OCI-LY3 (cell line): ENCODE measurements around the gene MAP3K2.
"Not testable (repeated sequence)": the region's sequence is repeated elsewhere in the genome, so short reads cannot be mapped to it uniquely, and the experiment has no call there.

Source experiments
- H2AFZ ChIP-seq: fragments of 200-600, 300-600 bp; shearing (Covaris generic); 2 replicates; pipeline ENCODE4 v1.6.0; 2014; ENCODE audit warnings: antibody characterized with exemption, low read depth, low read length
- H3K27ac ChIP-seq: fragments of 200-600, 300-600 bp; sonication (generic); 2 replicates; pipeline ENCODE4 v1.5.1; 2014; ENCODE audit warnings: mild to moderate bottlenecking, low read length, moderate library complexity, mixed read lengths
- H3K27me3 ChIP-seq: fragments of 200-600, 300-600 bp; sonication (generic); 2 replicates; pipeline ENCODE4 v1.6.1; 2014; ENCODE audit warnings: low read depth, low read length, mixed read lengths
- H3K36me3 ChIP-seq: fragments of 200-600, 300-600 bp; sonication (generic); replicated peaks from 2 replicates; pipeline ENCODE3; 2014; ENCODE audit warnings: low read depth, low read length, mixed read lengths
- H3K4me1 ChIP-seq: fragments of 300-600, 200-600 bp; sonication (generic); 2 replicates; pipeline ENCODE4 v1.6.1; 2014; ENCODE audit warnings: low read length, mixed read lengths
- H3K4me2 ChIP-seq: fragments of 200-600, 300-600 bp; sonication (generic); 2 replicates; pipeline ENCODE4 v1.6.1; 2014; ENCODE audit warnings: low read length, mixed read lengths
- H3K4me3 ChIP-seq: fragments of 300-600, 200-600 bp; sonication (generic); 2 replicates; pipeline ENCODE4 v1.5.1; 2014; ENCODE audit warnings: antibody characterized with exemption, mild to moderate bottlenecking, low read length, moderate library complexity
- H3K79me2 ChIP-seq: fragments of 300-600, 200-600 bp; shearing (Covaris generic); 2 replicates; pipeline ENCODE4 v1.6.1; 2014; ENCODE audit warnings: mild to moderate bottlenecking, low read length, mixed read lengths
- H3K9ac ChIP-seq: fragments of 300-600, 200-600 bp; shearing (Covaris generic); 2 replicates; pipeline ENCODE4 v1.6.0; 2014; ENCODE audit warnings: mild to moderate bottlenecking, low read length, moderate library complexity
- H3K9me3 ChIP-seq: fragments of 200-600, 300-600 bp; shearing (Covaris generic); 2 replicates; pipeline ENCODE4 v1.6.1; 2014; ENCODE audit warnings: low read length, mixed read lengths; ENCODE audit not compliant: insufficient read depth
- H4K20me1 ChIP-seq: fragments of 200-600, 300-600 bp; sonication (generic); 2 replicates; pipeline ENCODE4 v1.6.1; 2016; ENCODE audit warnings: low read length, mixed read lengths; ENCODE audit not compliant: insufficient read depth
- EZH2phosphoT487 ChIP-seq: fragments of 200-600 bp; shearing (Covaris generic); IDR thresholded peaks from 2 replicates; pipeline ENCODE4 v1.6.1; 2018; ENCODE audit warnings: antibody characterized with exemption, mixed run types, low read depth
- TF ChIP-seq, protein P1 (sequence below): fragments of 200-600, 300-600 bp; sonication (generic); IDR thresholded peaks from 2 replicates; pipeline ENCODE4 v1.5.1; 2014; ENCODE audit warnings: antibody characterized with exemption, low read length, low read depth

MAP3K2 gene

DNA sequence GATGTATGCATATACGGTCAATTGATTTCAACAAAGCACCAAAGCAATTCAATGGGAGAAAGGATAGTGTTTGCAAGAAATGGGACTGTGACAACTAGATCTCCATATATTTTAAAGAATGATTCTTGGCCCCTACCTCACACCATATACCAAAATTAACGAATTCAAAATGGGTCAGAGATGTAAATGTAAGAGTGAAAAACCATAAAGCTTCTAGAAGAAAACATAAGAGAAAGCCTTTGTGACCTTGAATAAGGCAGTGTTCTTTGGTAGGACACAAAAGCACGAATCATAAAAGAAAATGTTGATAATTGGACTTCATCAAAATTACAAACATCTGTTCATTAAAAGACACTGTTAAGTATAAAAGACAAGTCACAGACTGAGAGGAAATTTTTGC lies 25.4 kb upstream of the MAP3K2 start:
- peaks cover 39% of the 10 kb centered on the region for H3K4me1 ChIP-seq
- H3K9ac ChIP-seq: no peak overlapping the region
- no peak overlapping the region for H3K4me3 ChIP-seq
- peaks cover 33% of the 10 kb centered on the region for H3K27me3 ChIP-seq
- no peak overlapping the region for H3K4me2 ChIP-seq
- H3K27ac ChIP-seq: no peak overlapping the region
- H4K20me1 ChIP-seq: no peaks in the 10 kb centered on the region
- H3K36me3 ChIP-seq: no peaks in the 10 kb centered on the region
- H3K9me3 ChIP-seq: no peaks in the 10 kb centered on the region
- H3K79me2 ChIP-seq: no peaks in the 10 kb centered on the region
- TF ChIP-seq, protein P1, sequence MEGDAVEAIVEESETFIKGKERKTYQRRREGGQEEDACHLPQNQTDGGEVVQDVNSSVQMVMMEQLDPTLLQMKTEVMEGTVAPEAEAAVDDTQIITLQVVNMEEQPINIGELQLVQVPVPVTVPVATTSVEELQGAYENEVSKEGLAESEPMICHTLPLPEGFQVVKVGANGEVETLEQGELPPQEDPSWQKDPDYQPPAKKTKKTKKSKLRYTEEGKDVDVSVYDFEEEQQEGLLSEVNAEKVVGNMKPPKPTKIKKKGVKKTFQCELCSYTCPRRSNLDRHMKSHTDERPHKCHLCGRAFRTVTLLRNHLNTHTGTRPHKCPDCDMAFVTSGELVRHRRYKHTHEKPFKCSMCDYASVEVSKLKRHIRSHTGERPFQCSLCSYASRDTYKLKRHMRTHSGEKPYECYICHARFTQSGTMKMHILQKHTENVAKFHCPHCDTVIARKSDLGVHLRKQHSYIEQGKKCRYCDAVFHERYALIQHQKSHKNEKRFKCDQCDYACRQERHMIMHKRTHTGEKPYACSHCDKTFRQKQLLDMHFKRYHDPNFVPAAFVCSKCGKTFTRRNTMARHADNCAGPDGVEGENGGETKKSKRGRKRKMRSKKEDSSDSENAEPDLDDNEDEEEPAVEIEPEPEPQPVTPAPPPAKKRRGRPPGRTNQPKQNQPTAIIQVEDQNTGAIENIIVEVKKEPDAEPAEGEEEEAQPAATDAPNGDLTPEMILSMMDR: no peak
- TF ChIP-seq EZH2phosphoT487: no peak
- H2AFZ ChIP-seq: no peak overlapping the region

DNA sequence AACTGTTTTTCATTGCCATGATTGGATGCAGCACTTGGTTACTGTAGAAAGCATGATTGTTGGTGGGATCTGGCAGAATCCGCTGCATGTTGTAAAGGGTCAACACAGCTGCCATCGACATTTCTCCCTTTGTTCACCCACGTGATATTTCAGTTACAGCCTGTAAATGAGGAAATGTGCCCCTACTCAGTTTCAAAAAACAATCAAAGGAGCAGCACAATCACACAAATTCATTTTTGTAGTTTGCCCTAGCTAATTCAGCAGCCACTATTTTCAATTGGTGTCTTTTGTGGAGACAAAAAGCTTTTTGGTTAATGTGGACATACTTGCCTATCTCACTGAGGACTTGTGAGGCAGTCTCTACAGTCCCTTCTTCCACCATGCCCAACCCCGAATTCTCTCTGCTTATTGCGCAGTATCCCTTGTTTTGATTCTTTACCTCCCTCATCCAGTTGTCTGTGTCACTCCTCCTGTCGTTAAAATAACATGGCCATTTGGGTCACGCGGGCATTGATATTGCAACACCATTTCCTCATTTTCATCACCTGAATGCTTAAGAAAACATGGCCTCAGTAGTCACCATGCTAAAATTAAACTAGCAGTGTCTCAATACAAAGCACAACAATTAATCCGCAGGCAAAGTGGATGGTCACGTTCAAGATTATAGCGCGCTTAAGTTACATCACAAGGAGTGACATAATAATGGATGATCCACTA lies 24.0 kb upstream of the MAP3K2 start:
- Histone ChIP-seq H3K79me2 (no peaks in the 10 kb centered on the region), H3K4me1 (peaks cover 44% of the 10 kb centered on the region), H3K9me3 (no peaks in the 10 kb centered on the region), H3K9ac (no peak overlapping the region), H3K4me3 (peak overlapping the region; percentile 62), H4K20me1 (no peaks in the 10 kb centered on the region), H2AFZ (no peak overlapping the region), H3K27ac (peak overlapping the region; percentile 74; the same call in 1 of the 2 replicates), H3K36me3 (no peaks in the 10 kb centered on the region), H3K4me2 (peak overlapping the region; percentile 66), H3K27me3 (peaks cover 26% of the 10 kb centered on the region)
- TF ChIP-seq, protein P1: no peak
- TF ChIP-seq EZH2phosphoT487: no peak

DNA sequence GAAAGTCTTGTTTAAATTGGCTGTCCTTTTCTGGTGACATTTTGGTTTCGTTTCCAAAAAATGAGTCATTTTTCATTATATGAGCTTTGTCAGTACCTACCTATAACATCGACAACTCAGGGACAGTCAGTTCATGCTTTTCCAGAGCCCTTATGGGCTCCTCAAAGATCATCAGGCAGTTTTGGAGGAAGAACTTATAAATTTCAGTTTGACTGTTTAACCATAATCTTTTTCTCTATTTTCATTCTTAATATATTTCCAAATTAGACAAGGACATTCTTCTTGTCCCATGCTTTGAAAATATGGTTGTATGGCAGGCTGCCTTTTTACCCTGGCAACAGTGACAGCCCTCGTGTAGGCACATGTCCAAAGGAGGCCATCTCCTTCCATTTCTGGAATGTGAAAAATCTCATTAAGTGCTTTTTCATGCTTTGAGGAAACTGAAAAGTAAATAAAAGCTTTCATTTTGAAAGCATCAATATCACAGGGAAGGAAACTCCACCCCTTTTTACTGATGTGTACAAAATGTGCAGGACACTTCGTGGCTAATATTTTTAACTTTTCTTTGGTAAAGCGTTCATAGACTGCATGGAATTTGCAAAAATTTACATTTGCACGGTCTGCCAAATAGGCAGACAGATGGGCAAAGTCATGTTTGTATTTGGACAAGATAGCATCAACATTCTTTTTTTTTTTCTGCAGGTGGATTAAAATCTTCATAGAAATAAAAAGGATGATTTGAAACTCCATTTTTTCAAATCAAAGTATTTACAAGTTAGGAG lies 23.3 kb upstream of the MAP3K2 start:
- H4K20me1 ChIP-seq: no peaks in the 10 kb centered on the region
- no peak overlapping the region for H3K9ac ChIP-seq
- H3K79me2 ChIP-seq: no peaks in the 10 kb centered on the region
- peak overlapping the region; percentile 74 for H3K27ac ChIP-seq
- peaks cover 19% of the 10 kb centered on the region for H3K27me3 ChIP-seq
- peak overlapping the region; percentile 62 for H3K4me3 ChIP-seq
- H3K36me3 ChIP-seq: no peaks in the 10 kb centered on the region
- peak overlapping the region; percentile 66 for H3K4me2 ChIP-seq
- H3K9me3 ChIP-seq: no peaks in the 10 kb centered on the region
- peaks cover 36% of the 10 kb centered on the region for H3K4me1 ChIP-seq
- no peak overlapping the region for H2AFZ ChIP-seq
- TF ChIP-seq, protein P1: no peak
- 0 out of 2 replicates have a peak, but pooled peaks have one; percentile 42 for TF ChIP-seq EZH2phosphoT487

DNA sequence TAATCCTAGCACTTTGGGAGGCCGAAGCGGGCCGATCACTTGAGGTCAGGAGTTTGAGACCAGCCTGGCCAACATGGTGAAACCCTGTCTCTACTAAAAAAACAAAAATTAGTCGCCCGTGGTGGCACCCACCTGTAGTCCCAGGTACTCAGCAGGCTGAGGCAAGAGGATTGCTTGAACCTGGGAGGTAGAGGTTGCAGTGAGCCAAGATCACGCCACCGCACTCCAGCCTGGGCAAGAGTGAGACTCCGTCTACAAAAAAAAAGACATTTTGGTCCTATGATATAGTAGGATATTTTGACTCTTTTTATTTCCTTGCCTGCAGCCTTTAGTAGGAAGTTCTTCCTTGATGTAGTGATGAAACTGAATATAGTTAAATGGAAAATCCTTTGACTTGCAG lies 21.9 kb upstream of the MAP3K2 start:
- H4K20me1 ChIP-seq, H3K4me3 ChIP-seq, H3K9me3 ChIP-seq, H3K79me2 ChIP-seq, H2AFZ ChIP-seq, H3K9ac ChIP-seq, H3K27ac ChIP-seq, H3K36me3 ChIP-seq: not testable (repeated sequence)
- H3K4me2 ChIP-seq: peak overlapping the region; percentile 66; the same call in 1 of the 2 replicates
- peaks cover 39% of the 10 kb centered on the region for H3K4me1 ChIP-seq
- H3K27me3 ChIP-seq: peaks cover 19% of the 10 kb centered on the region
